K562 (cell line): ENCODE measurements around the gene POU2F1. TPM values are rescaled to one million over a fixed set of nuclear protein-coding genes. Genes with fewer than 3 reads are reported as not detected.
A peak's percentile ranks its signal among the peaks of the same experiment; 100 is the strongest.

Experiments used
- ARNT ChIP-seq, 2 experiments: fragments of 450-650 bp; IDR thresholded peaks; 2 replicates each; pipeline ENCODE4 v1.6.1; 2016; ENCODE audit warnings: mild to moderate bottlenecking in 1 of 2
- ATF1 ChIP-seq, 2 experiments: fragments of 450-650 bp in 1 of 2; IDR thresholded peaks; 2 replicates each; pipeline ENCODE4 v1.6.1; 2016; ENCODE audit warnings: missing compliant biosample characterization in 1 of 2, missing genetic modification characterization in 1 of 2
- CREB1 ChIP-seq, 2 experiments: sonication (generic) in 1 of 2; formaldehyde crosslinking in 1 of 2; IDR thresholded peaks; 2 replicates each; pipeline versions ENCODE4 v1.6.1 to v1.8.0; 2012 to 2022; ENCODE audit warnings: inconsistent platforms in 1 of 2, mild to moderate bottlenecking in 1 of 2, missing genetic modification reagents in 1 of 2, moderate library complexity in 1 of 2
- CREM ChIP-seq: IDR thresholded peaks from 2 replicates; pipeline ENCODE4 v1.6.1; 2014; ENCODE audit warnings: antibody characterized with exemption, low read depth
- CTBP1 ChIP-seq: fragments of 450-650 bp; IDR thresholded peaks from 2 replicates; pipeline ENCODE4 v1.6.1; 2016; ENCODE audit warnings: borderline replicate concordance
- GABPA ChIP-seq: fragments of 200-800 bp; sonication (Bioruptor generic); conservative IDR thresholded peaks from 2 replicates; pipeline ENCODE4 v1.6.1; 2016; ENCODE audit warnings: low read depth, missing genetic modification characterization, missing compliant biosample characterization
- KAT8 ChIP-seq: fragments of 450-650 bp; IDR thresholded peaks from 2 replicates; pipeline ENCODE4 v1.6.1; 2016; ENCODE audit warnings: low read depth, mild to moderate bottlenecking
- MECOM ChIP-seq: fragments of 250-450 bp; sonication (Bioruptor Pico); IDR thresholded peaks from 2 replicates; pipeline ENCODE4 v1.8.0; 2022; ENCODE audit warnings: inconsistent platforms
- MTA2 ChIP-seq: fragments of 450-650 bp; IDR thresholded peaks from 2 replicates; pipeline ENCODE4 v1.6.1; 2016; ENCODE audit warnings: low read depth
- NR0B1 ChIP-seq: fragments of 450-650 bp; IDR thresholded peaks from one replicate; pipeline ENCODE4 v1.6.1; 2018; ENCODE audit warnings: mild to moderate bottlenecking, moderate library complexity; ENCODE audit not compliant: partially characterized antibody
- PBX2 ChIP-seq, 2 experiments: IDR thresholded peaks in 1 of 2; conservative IDR thresholded peaks in 1 of 2; 2 replicates each; pipeline ENCODE4 v1.6.1; 2016; ENCODE audit warnings: low read depth in 2 of 2, mild to moderate bottlenecking in 1 of 2, missing compliant biosample characterization in 1 of 2, missing genetic modification characterization in 1 of 2, moderate library complexity in 1 of 2
- PKNOX1 ChIP-seq: fragments of 450-650 bp; IDR thresholded peaks from 2 replicates; pipeline ENCODE4 v1.6.1; 2016
- POLR2AphosphoS5 ChIP-seq: IDR thresholded peaks from 2 replicates; pipeline ENCODE4 v1.6.1; 2011; ENCODE audit warnings: mild to moderate bottlenecking, low read depth, low read length, moderate library complexity; ENCODE audit not compliant: control insufficient read depth, insufficient read depth
- RCOR1 ChIP-seq, 2 experiments: IDR thresholded peaks; 2 replicates each; pipeline ENCODE4 v1.6.1; 2012; ENCODE audit warnings: low read depth in 2 of 2, low read length in 2 of 2, borderline replicate concordance in 1 of 2, improper control_type of control experiment in 1 of 2
- SMARCA4 ChIP-seq: fragments of 450-650 bp; IDR thresholded peaks from 2 replicates; pipeline ENCODE4 v1.6.1; 2016
- SMARCE1 ChIP-seq: fragments of 450-650 bp; IDR thresholded peaks from 2 replicates; pipeline ENCODE4 v1.7.1; 2016; ENCODE audit warnings: mild to moderate bottlenecking
- TAF7 ChIP-seq: fragments of 450-650 bp; IDR thresholded peaks from 2 replicates; pipeline ENCODE4 v1.6.1; 2016; ENCODE audit warnings: missing genetic modification characterization, missing compliant biosample characterization
- TCF3 ChIP-seq: sonication (generic); formaldehyde crosslinking; IDR thresholded peaks from 2 replicates; pipeline ENCODE4 v1.4.0; 2020; ENCODE audit warnings: mild to moderate bottlenecking, missing genetic modification reagents
- TEAD1 ChIP-seq, 2 experiments: fragments of 450-650 bp in 1 of 2; sonication (generic) in 1 of 2; formaldehyde crosslinking; IDR thresholded peaks; 2 replicates each; pipeline versions ENCODE4 v1.4.0 to v1.8.0; 2020 to 2022; ENCODE audit warnings: mild to moderate bottlenecking in 2 of 2, missing genetic modification reagents in 1 of 2
- ZNF143 ChIP-seq: sonication (generic); formaldehyde crosslinking; IDR thresholded peaks from 2 replicates; pipeline ENCODE4 v1.9.0; 2022; ENCODE audit warnings: mild to moderate bottlenecking, missing genetic modification reagents
- ZNF445 ChIP-seq: fragments of 250-450 bp; sonication (Bioruptor Pico); IDR thresholded peaks from 2 replicates; pipeline ENCODE4 v1.4.0; 2020; ENCODE audit warnings: low read depth, mild to moderate bottlenecking, moderate library complexity
- ZNF57 ChIP-seq: fragments of 450-650 bp; formaldehyde crosslinking; IDR thresholded peaks from 2 replicates; pipeline ENCODE4 v1.4.0; 2020; ENCODE audit warnings: mild to moderate bottlenecking, moderate library complexity
- polyA plus RNA-seq, 8 experiments: library from polyadenylated mRNA; depleted of rRNA in 4 of 8; stranded (reverse) in 5 of 8; unstranded in 3 of 8; fragments of >200 nt; fragmentation: Nextera tagmentation in 2 of 8; fragmentation: Illumina TruSeq in 1 of 8; extraction: Ambion mirVana in 2 of 8; extraction: Trizol in 1 of 8; gene quantifications; 2 replicates each; pipeline versions ENCODE4 v1.2.1 to v1.2.3, GENCODE V29; 2011 to 2014; ENCODE audit warnings: inconsistent platforms in 1 of 8, missing spikeins in 1 of 8
- total RNA-seq, 7 experiments: library from RNA; depleted of rRNA in 6 of 7; stranded (reverse); fragments of >200 nt in 6 of 7; fragmentation: Illumina TruSeq in 2 of 7; extraction: Trizol in 2 of 7; gene quantifications; 2 replicates each; pipeline versions ENCODE4 v1.2.1 to v1.2.3, GENCODE V29; 2011 to 2021; ENCODE audit warnings: low replicate concordance in 1 of 7

POU2F1 gene
- total and polyA plus RNA-seq, 9 of the 15 experiments (the other 6 are each of a cell fraction or from before 2014, with no cell fraction given): 2.6 to 22.3 (median 8.8) TPM

GRCh38 chr1:167237000-167237399 lies 16.3 kb downstream of the POU2F1 start (continued):
- TF ChIP-seq TCF3 (peak; percentile 83), POLR2AphosphoS5 (peak; percentile 67; the same call in 1 of the 2 replicates), ARNT (IDR thresholded peaks at IDR 0.05) (no peak), ATF1 (CRISPR knock-in tag; IDR thresholded peaks at IDR 0.05) (no peak), ATF1 (tag; IDR thresholded peaks at IDR 0.05) (peak; percentile 28; the same call in 1 of the 2 replicates), KAT8 (no peak), MTA2 (peak; percentile 40; the same call in 1 of the 2 replicates), PKNOX1 (peak; percentile 84), ZNF445 (CRISPR knock-in tag) (no peak), PBX2 (CRISPR knock-in tag; IDR thresholded peaks at IDR 0.05; ENCODE audit: low read depth) (no peak), PBX2 (tag; conservative IDR thresholded peaks at IDR 0.05; ENCODE audit: low read depth) (0 out of 2 replicates have a peak, but pooled peaks have one; percentile 33), CREB1 (IDR thresholded peaks at IDR 0.05) (0 out of 2 replicates have a peak, but pooled peaks have one; percentile 44), CREB1 (CRISPR knock-in tag; IDR thresholded peaks at IDR 0.05) (no peak), MECOM (CRISPR knock-in tag) (peak; percentile 87; the same call in 1 of the 2 replicates), SMARCE1 (peak; percentile 55; the same call in 1 of the 2 replicates), TAF7 (tag) (peak; percentile 53; the same call in 1 of the 2 replicates), NR0B1 (no peak), GABPA (tag) (no peak), ZNF57 (CRISPR knock-in tag) (no peak), CTBP1 (peak; percentile 83; the same call in 1 of the 2 replicates), TEAD1 (CRISPR knock-in tag; IDR thresholded peaks at IDR 0.05) (no peak), RCOR1 (IDR thresholded peaks at IDR 0.05; ENCODE audit: borderline replicate concordance in 1 of 2, low read depth in 2 of 2, low read length in 2 of 2) (peak in 1 of 2 experiments; percentile 80; a peak in 2 of 4 replicates), ZNF143 (CRISPR knock-in tag) (no peak), SMARCA4 (peak; percentile 71), CREM (peak; percentile 41)
